H9 (cell line): ENCODE data around the gene CTPS2. TPM values are rescaled to one million over a fixed set of nuclear protein-coding genes. Genes with fewer than 3 reads are reported as not detected.
"Not testable (repeated sequence)": the region's sequence is repeated elsewhere in the genome, so short reads cannot be mapped to it uniquely, and the experiment has no call there.

Experiments used
- DNase-seq: peaks from one replicate; pipeline ENCODE4 v3.0.0-alpha.2; 2017
- H2AFZ ChIP-seq: one replicate; pipeline ENCODE4 v1.6.1; 2013; ENCODE audit warnings: mild to moderate bottlenecking, low read length, control low read depth, moderate library complexity
- H2AK5ac ChIP-seq: 2 replicates; pipeline ENCODE4 v1.6.1; 2013; ENCODE audit warnings: low read length, control low read depth, mixed read lengths; ENCODE audit not compliant: insufficient read length
- H2BK120ac ChIP-seq: one replicate; pipeline ENCODE4 v1.6.1; 2013; ENCODE audit warnings: low read depth, mild to moderate bottlenecking, low read length, control low read depth, inconsistent platforms; ENCODE audit not compliant: poor library complexity, severe bottlenecking
- H2BK12ac ChIP-seq: 2 replicates; pipeline ENCODE4 v1.6.1; 2013; ENCODE audit warnings: low read length, control low read depth, mixed read lengths, low read depth; ENCODE audit not compliant: insufficient read length
- H2BK15ac ChIP-seq: 2 replicates; pipeline ENCODE4 v1.6.1; 2013; ENCODE audit warnings: low read depth, low read length, control low read depth
- H2BK20ac ChIP-seq: one replicate; pipeline ENCODE4 v1.6.1; 2013; ENCODE audit warnings: low read depth, mild to moderate bottlenecking, low read length, control low read depth, inconsistent platforms; ENCODE audit not compliant: poor library complexity, severe bottlenecking
- H2BK5ac ChIP-seq: 2 replicates; pipeline ENCODE4 v1.6.1; 2013; ENCODE audit warnings: low read length, control low read depth, mixed read lengths; ENCODE audit not compliant: insufficient read length
- H3K14ac ChIP-seq: 2 replicates; pipeline ENCODE4 v1.6.1; 2013; ENCODE audit warnings: low read length, control low read depth; ENCODE audit not compliant: insufficient read depth
- H3K18ac ChIP-seq: 2 replicates; pipeline ENCODE4 v1.6.1; 2013; ENCODE audit warnings: low read depth, mild to moderate bottlenecking, mixed read lengths, low read length, control low read depth; ENCODE audit not compliant: insufficient read length
- H3K23ac ChIP-seq: 2 replicates; pipeline ENCODE4 v1.6.1; 2013; ENCODE audit warnings: low read length, control low read depth, mixed read lengths, low read depth; ENCODE audit not compliant: insufficient read length
- H3K23me2 ChIP-seq: 2 replicates; pipeline ENCODE4 v1.6.1; 2013; ENCODE audit warnings: low read depth, mild to moderate bottlenecking, mixed read lengths, low read length, control low read depth; ENCODE audit not compliant: insufficient read length, poor library complexity, severe bottlenecking
- H3K27ac ChIP-seq: 2 replicates; pipeline ENCODE4 v1.5.1; 2013; ENCODE audit warnings: low read length, control low read depth, mixed read lengths, low read depth; ENCODE audit not compliant: insufficient read length
- H3K27me3 ChIP-seq: 2 replicates; pipeline ENCODE4 v1.6.1; 2013; ENCODE audit warnings: low read length, control low read depth, inconsistent platforms; ENCODE audit not compliant: insufficient read depth
- H3K4ac ChIP-seq: 2 replicates; pipeline ENCODE4 v1.6.1; 2013; ENCODE audit warnings: low read depth, mild to moderate bottlenecking, control low read depth, inconsistent platforms, low read length, moderate library complexity
- H3K4me1 ChIP-seq: 2 replicates; pipeline ENCODE4 v1.6.1; 2013; ENCODE audit warnings: low read length, control low read depth, inconsistent platforms; ENCODE audit not compliant: insufficient read depth
- H3K4me2 ChIP-seq: 2 replicates; pipeline ENCODE4 v1.6.1; 2013; ENCODE audit warnings: low read length, control low read depth, mixed read lengths; ENCODE audit not compliant: insufficient read length, insufficient read depth
- H3K56ac ChIP-seq: 2 replicates; pipeline ENCODE4 v1.6.1; 2013; ENCODE audit warnings: low read depth, mild to moderate bottlenecking, mixed read lengths, low read length, control low read depth; ENCODE audit not compliant: insufficient read length
- H3K79me1 ChIP-seq: 2 replicates; pipeline ENCODE4 v1.6.1; 2013; ENCODE audit warnings: low read depth, mild to moderate bottlenecking, moderate library complexity, low read length, control low read depth, inconsistent platforms; ENCODE audit not compliant: insufficient read depth, poor library complexity, severe bottlenecking
- H3K79me2 ChIP-seq: 2 replicates; pipeline ENCODE4 v1.6.1; 2013; ENCODE audit warnings: low read length, control low read depth, inconsistent platforms; ENCODE audit not compliant: insufficient read depth
- H3K9ac ChIP-seq: 2 replicates; pipeline ENCODE4 v1.6.1; 2013; ENCODE audit warnings: low read length, control low read depth, mixed read lengths; ENCODE audit not compliant: insufficient read length; ENCODE audit errors: extremely low read depth
- H3K9me3 ChIP-seq: one replicate; pipeline ENCODE4 v1.6.1; 2013; ENCODE audit warnings: low read depth, low read length, inconsistent platforms; ENCODE audit not compliant: control insufficient read depth
- H3T11ph ChIP-seq: one replicate; pipeline ENCODE4 v1.6.1; 2013; ENCODE audit warnings: mild to moderate bottlenecking, low read length, control low read depth, inconsistent platforms
- H4K20me1 ChIP-seq: one replicate; pipeline ENCODE4 v1.6.1; 2013; ENCODE audit not compliant: control insufficient read depth, insufficient read length, insufficient read depth
- H4K5ac ChIP-seq: 2 replicates; pipeline ENCODE4 v1.6.1; 2013; ENCODE audit warnings: low read depth, mild to moderate bottlenecking, mixed read lengths, low read length, control low read depth; ENCODE audit not compliant: insufficient read length
- H4K8ac ChIP-seq: replicated peaks from 2 replicates; pipeline ENCODE4 v1.6.1; 2013; ENCODE audit warnings: low read length, control low read depth, mixed read lengths, low read depth; ENCODE audit not compliant: insufficient read length
- H4K91ac ChIP-seq: 2 replicates; pipeline ENCODE4 v1.6.1; 2013; ENCODE audit warnings: low read depth, mild to moderate bottlenecking, moderate library complexity, mixed read lengths, low read length, control low read depth; ENCODE audit not compliant: insufficient read length
- H3K27ac Mint-ChIP-seq, 3 experiments: 2 replicates in 2 of 3; 3 replicates in 1 of 3; pipeline ENCODE4 v1.8.0; 2020 to 2021; ENCODE audit warnings: mixed read lengths in 3 of 3, mild to moderate bottlenecking in 1 of 3, moderate library complexity in 1 of 3
- H3K27me3 Mint-ChIP-seq: 2 replicates; pipeline ENCODE4 v1.8.0; 2021; ENCODE audit warnings: low read depth, mild to moderate bottlenecking, moderate library complexity, mixed read lengths
- H3K36me3 Mint-ChIP-seq, 3 experiments: 2 replicates in 2 of 3; 3 replicates in 1 of 3; pipeline ENCODE4 v1.8.0; 2020 to 2021; ENCODE audit warnings: low read depth in 3 of 3, mixed read lengths in 3 of 3; ENCODE audit not compliant: insufficient read depth in 1 of 3
- H3K4me1 Mint-ChIP-seq, 2 experiments: 2 replicates each; pipeline ENCODE4 v1.8.0; 2020; ENCODE audit warnings: mixed read lengths in 2 of 2
- H3K4me3 Mint-ChIP-seq, 2 experiments: 2 replicates in 1 of 2; 3 replicates in 1 of 2; pipeline ENCODE4 v1.8.0; 2020 to 2021; ENCODE audit warnings: mild to moderate bottlenecking in 2 of 2, mixed read lengths in 2 of 2, moderate library complexity in 1 of 2
- H3K9me3 Mint-ChIP-seq, 2 experiments: 2 replicates in 1 of 2; 3 replicates in 1 of 2; pipeline ENCODE4 v1.8.0; 2020; ENCODE audit warnings: mild to moderate bottlenecking in 2 of 2, mixed read lengths in 2 of 2, moderate library complexity in 1 of 2
- WGBS: extraction: QIAGEN DNeasy Blood & Tissue Kit; methylation state at CpG from one replicate; pipeline ENCODE4 v1.1.7; 2013; ENCODE audit warnings: missing lambda C conversion rate, low lambda C conversion rate, mixed read lengths; ENCODE audit not compliant: insufficient read length; ENCODE audit errors: extremely low coverage; 5-methylcytosine and 5-hydroxymethylcytosine counted together
- total RNA-seq: library from RNA; stranded (reverse); gene quantifications from 2 replicates; pipeline ENCODE4 v1.2.1, GENCODE V29; 2021
- TF ChIP-seq, protein P1 (sequence below): fragments of 200-600 bp; sonication (generic); conservative IDR thresholded peaks from 3 replicates; pipeline ENCODE4 v1.8.0; 2021; ENCODE audit warnings: antibody characterized with exemption, mild to moderate bottlenecking

Gene CTPS2
- total RNA-seq, 1 experiment from 2014 or later = 69.7 TPM

GRCh38 chrX:16603822-16604221 lies 108.6 kb downstream of the CTPS2 start:
- H2BK120ac ChIP-seq = no peak overlapping the region
- 0 out of 5 replicates have a peak, but pooled peaks cover 0 to 3% of the 10 kb centered on the region in 2 experiments for H3K9me3 Mint-ChIP-seq
- no peak overlapping the region for H2BK20ac ChIP-seq
- no peak overlapping the region for H3K23ac ChIP-seq
- H3K14ac ChIP-seq = no peak overlapping the region
- no peak overlapping the region for H3K4ac ChIP-seq
- no peaks in the 10 kb centered on the region for H4K20me1 ChIP-seq
- no peak overlapping the region for H3T11ph ChIP-seq
- H3K56ac ChIP-seq = no peak overlapping the region
- H3K4me1 Mint-ChIP-seq = peaks cover 18 to 44% of the 10 kb centered on the region in 2 experiments
- H2BK12ac ChIP-seq = no peak overlapping the region
- H4K5ac ChIP-seq = no peak overlapping the region
- H4K91ac ChIP-seq = no peak overlapping the region
- no peak overlapping the region for H2AK5ac ChIP-seq
- no peak overlapping the region for H2BK15ac ChIP-seq
- H3K79me2 ChIP-seq = no peaks in the 10 kb centered on the region
- H3K27ac ChIP-seq = no peak overlapping the region
- TF ChIP-seq, protein P1, sequence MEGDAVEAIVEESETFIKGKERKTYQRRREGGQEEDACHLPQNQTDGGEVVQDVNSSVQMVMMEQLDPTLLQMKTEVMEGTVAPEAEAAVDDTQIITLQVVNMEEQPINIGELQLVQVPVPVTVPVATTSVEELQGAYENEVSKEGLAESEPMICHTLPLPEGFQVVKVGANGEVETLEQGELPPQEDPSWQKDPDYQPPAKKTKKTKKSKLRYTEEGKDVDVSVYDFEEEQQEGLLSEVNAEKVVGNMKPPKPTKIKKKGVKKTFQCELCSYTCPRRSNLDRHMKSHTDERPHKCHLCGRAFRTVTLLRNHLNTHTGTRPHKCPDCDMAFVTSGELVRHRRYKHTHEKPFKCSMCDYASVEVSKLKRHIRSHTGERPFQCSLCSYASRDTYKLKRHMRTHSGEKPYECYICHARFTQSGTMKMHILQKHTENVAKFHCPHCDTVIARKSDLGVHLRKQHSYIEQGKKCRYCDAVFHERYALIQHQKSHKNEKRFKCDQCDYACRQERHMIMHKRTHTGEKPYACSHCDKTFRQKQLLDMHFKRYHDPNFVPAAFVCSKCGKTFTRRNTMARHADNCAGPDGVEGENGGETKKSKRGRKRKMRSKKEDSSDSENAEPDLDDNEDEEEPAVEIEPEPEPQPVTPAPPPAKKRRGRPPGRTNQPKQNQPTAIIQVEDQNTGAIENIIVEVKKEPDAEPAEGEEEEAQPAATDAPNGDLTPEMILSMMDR = no peak
- no peaks in the 10 kb centered on the region for H3K23me2 ChIP-seq
- H3K36me3 Mint-ChIP-seq = peaks cover 29 to 68% (median 57%) of the 10 kb centered on the region in 3 experiments
- no peak overlapping the region for H3K4me2 ChIP-seq
- H3K79me1 ChIP-seq = no peaks in the 10 kb centered on the region
- no peak overlapping the region for H3K18ac ChIP-seq
- no peak overlapping the region for H2BK5ac ChIP-seq
- H4K8ac ChIP-seq = no peak overlapping the region
- no peak overlapping the region for H3K4me3 Mint-ChIP-seq
- no CpG with 5 or more reads among the region's 4 CpGs for WGBS
- DNase-seq = no peak
- no peaks in the 10 kb centered on the region for H3K27me3 Mint-ChIP-seq
- H3K4me1 ChIP-seq = no peaks in the 10 kb centered on the region
- no peak overlapping the region for H3K9ac ChIP-seq
- no peak overlapping the region for H2AFZ ChIP-seq
- H3K9me3 ChIP-seq = no peaks in the 10 kb centered on the region
- H3K27me3 ChIP-seq = no peaks in the 10 kb centered on the region
- H3K27ac Mint-ChIP-seq = peak overlapping the region; percentile 50 to 74 (median 64); a peak in 5 of 7 replicates

DNA sequence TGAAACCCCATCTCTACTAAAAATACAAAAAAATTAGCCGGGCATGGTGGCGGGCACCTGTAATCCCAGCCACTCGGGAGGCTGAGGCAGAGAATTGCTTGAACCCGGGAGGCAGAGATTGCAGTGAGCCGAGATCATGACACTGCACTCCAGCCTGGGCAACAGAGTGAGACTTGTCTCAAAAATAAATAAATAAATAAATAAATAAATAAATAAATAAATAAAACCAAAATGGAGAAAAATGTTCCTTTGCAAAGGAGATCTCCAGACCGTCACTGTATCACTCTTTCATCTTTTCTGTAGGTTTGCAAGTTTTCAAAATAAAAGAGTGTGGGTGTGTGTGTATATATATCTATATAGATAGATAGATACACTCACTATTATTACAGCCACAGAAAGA lies 109.2 kb downstream of the CTPS2 start:
- H2BK5ac ChIP-seq, H3K27me3 Mint-ChIP-seq, H3K4ac ChIP-seq, H2AFZ ChIP-seq, H2BK15ac ChIP-seq, H3K4me2 ChIP-seq, H4K20me1 ChIP-seq, H3K56ac ChIP-seq, H3K9ac ChIP-seq, H3K79me2 ChIP-seq, H3K9me3 Mint-ChIP-seq, H2AK5ac ChIP-seq, H4K8ac ChIP-seq, H3K27ac Mint-ChIP-seq, H3K23me2 ChIP-seq, H3K4me1 ChIP-seq, H4K91ac ChIP-seq, H2BK120ac ChIP-seq, H3K9me3 ChIP-seq, H4K5ac ChIP-seq, H3K27me3 ChIP-seq, DNase-seq, H2BK12ac ChIP-seq, H3T11ph ChIP-seq, H2BK20ac ChIP-seq, H3K23ac ChIP-seq, H3K4me3 Mint-ChIP-seq, H3K18ac ChIP-seq, H3K27ac ChIP-seq, H3K79me1 ChIP-seq, H3K14ac ChIP-seq: not testable (repeated sequence)
- Mint-ChIP-seq H3K4me1 (peaks cover 18 to 44% of the 10 kb centered on the region in 2 experiments), H3K36me3 (peaks cover 26 to 65% (median 52%) of the 10 kb centered on the region in 3 experiments)
- no CpG with 5 or more reads among the region's 6 CpGs for WGBS
